ENCODE data around the gene ZNF785.

DNA sequence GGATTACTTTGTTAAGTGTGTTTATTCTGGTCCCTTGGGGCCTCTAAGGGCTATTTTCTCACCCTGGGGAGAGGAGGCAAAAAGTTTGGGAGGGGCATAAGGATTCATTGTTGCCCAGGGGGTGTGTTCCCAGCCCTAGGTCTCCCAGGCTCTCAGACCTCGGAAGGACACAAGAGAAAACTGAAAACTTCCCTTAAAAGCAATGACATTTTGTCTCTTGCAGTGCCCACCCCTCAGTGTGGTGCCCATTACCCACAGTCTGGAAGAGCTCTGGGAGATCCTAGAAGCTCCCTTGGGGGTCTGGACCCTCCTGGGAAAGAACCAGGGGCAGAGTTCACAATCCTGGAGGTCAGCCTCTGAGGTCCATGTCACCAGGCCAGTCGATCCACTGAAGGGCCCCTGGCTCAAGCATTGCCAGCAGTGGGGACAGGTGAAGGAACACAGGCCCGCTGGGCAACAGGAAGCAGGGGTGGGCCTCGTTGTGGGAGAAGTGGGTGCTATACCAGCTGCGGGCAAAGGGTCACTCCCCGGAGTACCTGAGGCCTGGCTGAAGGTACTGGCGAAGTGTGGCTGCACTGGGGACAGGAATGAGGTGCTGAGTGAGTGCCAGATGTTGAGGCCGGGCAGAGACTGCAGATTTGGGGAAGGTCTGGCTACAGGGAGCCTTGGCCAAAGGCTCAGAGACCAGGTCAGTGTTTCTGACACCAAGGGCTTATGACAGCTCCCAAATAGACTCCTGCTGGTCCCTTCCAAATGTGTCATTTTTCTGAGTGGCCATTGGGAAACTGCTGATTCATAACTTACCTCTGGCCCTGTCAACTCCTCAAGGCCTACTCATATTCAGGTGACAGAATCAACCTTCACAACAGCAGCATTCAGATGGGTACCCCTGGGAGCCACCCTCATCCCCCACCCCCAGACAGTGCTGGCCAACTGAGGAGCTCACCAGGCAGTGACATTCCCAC is 46.2 kb downstream of the ZNF785 start:
- TF ChIP-seq CTCF (IDR thresholded peaks at IDR 0.05; ENCODE audit: low read depth, low read length) (no peak), POLR2A (IDR thresholded peaks at IDR 0.05; ENCODE audit: extremely low read depth, insufficient read length) (no peak), MYC (IDR thresholded peaks at IDR 0.05; ENCODE audit: low read depth, low read length) (no peak)
- TF ChIP-seq, protein P1, sequence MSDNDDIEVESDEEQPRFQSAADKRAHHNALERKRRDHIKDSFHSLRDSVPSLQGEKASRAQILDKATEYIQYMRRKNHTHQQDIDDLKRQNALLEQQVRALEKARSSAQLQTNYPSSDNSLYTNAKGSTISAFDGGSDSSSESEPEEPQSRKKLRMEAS (IDR thresholded peaks at IDR 0.05; ENCODE audit: low read depth, low read length): no peak

All from NB4 (cell line).